ENCODE results near the gene FLNB.
"Not testable (repeated sequence)": the region's sequence is repeated elsewhere in the genome, so short reads cannot be mapped to it uniquely, and the experiment has no call there.

The FLNB gene

GRCh38 chr3:57981483-57982087, 26.6 kb upstream of the FLNB start:
- no peak for FAIRE-seq
- DNase-seq (ENCODE audit: insufficient read length, low spot score), result no peak

DNA sequence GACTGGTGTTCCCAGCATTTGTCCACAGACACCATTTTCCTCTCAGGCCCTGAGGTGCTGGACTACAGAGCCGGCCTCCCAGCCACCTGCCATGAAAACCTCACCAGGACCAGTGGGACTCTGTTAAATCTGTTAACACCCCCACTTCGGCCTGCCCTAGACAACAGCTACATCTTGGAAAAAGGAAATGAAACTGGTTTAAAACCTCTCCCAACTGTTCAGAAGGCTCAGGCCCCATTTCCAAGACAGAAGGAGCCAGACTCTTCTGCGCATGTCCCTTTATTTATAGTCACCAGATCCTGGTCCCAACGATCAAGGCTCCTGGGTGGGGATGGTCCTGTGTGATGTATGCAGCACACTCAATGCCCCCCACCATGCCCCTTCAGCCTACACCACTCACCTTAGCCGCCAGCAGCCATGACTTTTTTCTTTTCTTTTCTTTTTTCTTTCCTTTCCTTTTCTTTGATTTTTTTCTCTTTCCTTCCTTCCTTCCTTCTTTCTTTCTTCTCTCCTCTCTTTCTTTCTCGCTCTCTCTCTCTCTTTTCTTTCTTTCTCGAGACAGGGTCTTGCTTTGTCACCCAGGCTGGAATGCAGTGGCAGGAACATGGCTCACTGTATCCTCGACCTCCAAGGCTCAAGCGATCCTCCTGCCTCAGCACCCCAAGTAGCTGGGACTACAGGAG, 25.5 kb upstream of the FLNB start:
- peak; percentile 31 for FAIRE-seq
- no peak for DNase-seq (ENCODE audit: insufficient read length, low spot score)

GRCh38 chr3:57983734-57984518, 24.3 kb upstream of the FLNB start:
- FAIRE-seq (peak; percentile 98), DNase-seq (ENCODE audit: insufficient read length, low spot score) (peak; percentile 58)

GRCh38 chr3:57985176-57985983, 22.8 kb upstream of the FLNB start:
- FAIRE-seq (peak; percentile 26), DNase-seq (ENCODE audit: insufficient read length, low spot score) (no peak)

GRCh38 chr3:57985984-57986246, 22.3 kb upstream of the FLNB start:
- FAIRE-seq (no peak), DNase-seq (ENCODE audit: insufficient read length, low spot score) (no peak)

DNA sequence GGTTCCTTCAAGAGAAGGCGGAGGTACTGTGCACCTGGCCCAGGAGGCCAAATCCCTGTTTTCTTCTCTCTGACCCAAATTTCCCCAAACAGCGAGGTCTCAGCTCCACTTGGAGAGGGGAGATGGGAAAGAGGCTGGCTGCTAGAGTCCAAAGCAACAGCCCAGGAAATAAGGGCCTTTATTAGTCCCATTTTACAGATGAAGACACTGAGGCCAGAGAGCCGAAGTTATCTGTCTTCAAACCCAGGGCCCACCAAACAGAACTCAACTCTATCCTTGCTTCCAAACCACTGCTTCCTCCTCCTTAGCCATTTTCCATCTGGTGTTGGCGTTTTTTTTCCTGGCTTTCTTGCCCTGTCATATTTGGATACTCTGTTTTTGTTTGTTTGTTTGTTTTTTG, 22.0 kb upstream of the FLNB start:
- DNase-seq (ENCODE audit: insufficient read length, low spot score) (no peak), FAIRE-seq (no peak)

GRCh38 chr3:57989198-57989597, 19.0 kb upstream of the FLNB start:
- not testable (repeated sequence) for DNase-seq (ENCODE audit: insufficient read length, low spot score); FAIRE-seq

- DNase-seq (ENCODE audit: insufficient read length, low spot score) (no peak), FAIRE-seq (no peak)
These were observed 18.6 kb upstream of the FLNB start for GRCh38 chr3:57989646-57990045.

DNA sequence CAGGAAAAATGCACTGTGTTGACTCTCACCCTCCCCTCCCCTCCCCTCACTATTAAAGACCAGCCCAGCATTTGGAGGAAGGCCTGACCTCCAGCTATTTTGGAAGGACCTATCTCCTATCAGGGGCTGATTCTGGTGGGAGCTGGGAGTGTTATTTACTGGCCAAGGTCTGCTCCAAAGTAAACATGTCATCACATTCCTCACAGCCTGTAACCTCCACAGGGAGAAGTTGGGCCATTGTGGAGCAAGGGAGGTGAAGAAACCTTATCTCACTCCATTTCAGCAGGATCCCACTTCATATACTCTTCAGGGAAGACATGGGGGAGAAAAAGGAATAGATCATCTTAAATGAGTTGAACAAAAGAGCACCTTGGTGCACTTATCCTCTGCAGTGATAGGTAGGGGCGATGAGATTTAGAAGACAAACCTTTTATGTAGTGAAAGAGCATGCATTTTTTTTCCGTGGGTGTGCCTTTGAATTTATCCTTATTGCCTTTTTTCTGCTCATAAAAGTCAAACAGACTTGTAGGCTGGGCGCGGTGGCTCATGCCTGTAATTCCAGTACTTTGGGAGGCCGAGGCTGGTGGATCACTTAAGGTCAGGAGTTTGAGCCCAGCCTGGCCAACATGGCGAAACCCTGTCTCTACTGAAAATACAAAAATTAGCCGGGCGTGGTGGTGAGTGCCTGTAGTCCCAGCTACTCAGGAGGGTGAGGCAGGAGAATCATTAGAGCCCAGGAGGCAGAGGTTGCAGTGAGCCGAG, 15.6 kb upstream of the FLNB start:
- DNase-seq (ENCODE audit: insufficient read length, low spot score), result no peak
- FAIRE-seq, result no peak

GRCh38 chr3:57998366-57999283, 9.6 kb upstream of the FLNB start:
- FAIRE-seq, result peak; percentile 84
- DNase-seq (ENCODE audit: insufficient read length, low spot score), result no peak

GRCh38 chr3:57999417-58000115, 8.7 kb upstream of the FLNB start:
- DNase-seq (ENCODE audit: insufficient read length, low spot score), result no peak
- no peak for FAIRE-seq

DNA sequence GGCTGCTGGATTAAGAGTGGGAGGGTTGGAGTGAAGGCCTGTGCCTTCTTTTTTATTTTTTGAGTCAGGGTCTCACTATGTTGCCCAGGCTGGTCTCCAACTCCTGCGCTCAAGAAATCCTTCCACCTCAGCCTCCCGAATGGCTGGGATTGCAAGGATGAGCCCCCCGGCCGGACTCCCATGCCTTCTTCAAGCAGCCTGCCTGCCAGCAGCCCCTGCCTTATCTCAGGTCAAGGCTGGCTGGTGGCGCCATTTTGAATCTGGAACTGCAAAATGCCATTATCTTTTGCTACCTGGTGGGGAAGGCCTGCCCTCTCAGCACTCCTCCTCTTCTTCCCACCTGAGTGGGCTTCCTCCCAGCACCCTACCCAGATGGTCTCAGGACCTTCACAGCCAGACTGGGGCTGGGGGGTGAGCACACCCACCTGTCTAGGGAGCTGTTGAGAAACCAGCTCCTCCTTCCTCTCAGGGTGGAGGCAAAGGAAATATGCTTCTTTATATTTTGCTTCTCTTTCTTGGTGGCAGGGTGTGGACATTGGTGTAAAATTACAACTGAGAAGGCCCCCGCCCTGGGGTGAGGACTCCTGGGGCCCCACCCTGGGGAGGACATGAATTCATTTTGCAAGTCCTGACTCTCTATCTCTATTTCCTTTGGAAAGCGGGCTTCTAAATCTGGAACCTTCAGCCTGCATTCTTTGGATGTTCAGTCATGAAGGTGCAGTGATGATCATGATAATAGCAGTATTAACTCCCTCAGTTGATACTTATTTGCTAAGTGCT, 7.7 kb upstream of the FLNB start:
- FAIRE-seq (no peak), DNase-seq (ENCODE audit: insufficient read length, low spot score) (no peak)

- no peak for DNase-seq (ENCODE audit: insufficient read length, low spot score)
- FAIRE-seq, result no peak
These were observed 7.1 kb upstream of the FLNB start for GRCh38 chr3:58001086-58001467.

DNA sequence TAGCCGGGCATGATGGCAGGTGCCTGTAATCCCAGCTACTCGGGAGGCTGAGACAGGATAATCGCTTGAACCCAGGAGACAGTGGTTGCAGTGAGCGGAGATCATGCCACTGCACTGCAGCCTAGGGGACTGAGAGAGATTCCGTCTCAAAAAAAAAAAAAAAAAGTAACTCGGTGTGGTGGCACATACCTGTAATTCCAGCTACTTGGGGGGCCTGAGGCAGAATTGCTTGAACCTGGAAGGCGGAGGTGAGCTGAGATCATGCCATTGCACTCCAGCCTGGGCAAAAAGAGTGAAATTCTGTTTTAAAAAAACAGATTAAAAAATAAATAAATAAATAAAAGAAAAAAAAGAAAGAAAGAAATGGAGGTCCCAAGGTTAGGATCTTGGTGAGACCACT, 6.2 kb upstream of the FLNB start:
- no peak for FAIRE-seq
- DNase-seq (ENCODE audit: insufficient read length, low spot score), result no peak

- no peak for DNase-seq (ENCODE audit: insufficient read length, low spot score)
- no peak for FAIRE-seq
These were observed 5.1 kb upstream of the FLNB start for GRCh38 chr3:58003093-58003492.

DNA sequence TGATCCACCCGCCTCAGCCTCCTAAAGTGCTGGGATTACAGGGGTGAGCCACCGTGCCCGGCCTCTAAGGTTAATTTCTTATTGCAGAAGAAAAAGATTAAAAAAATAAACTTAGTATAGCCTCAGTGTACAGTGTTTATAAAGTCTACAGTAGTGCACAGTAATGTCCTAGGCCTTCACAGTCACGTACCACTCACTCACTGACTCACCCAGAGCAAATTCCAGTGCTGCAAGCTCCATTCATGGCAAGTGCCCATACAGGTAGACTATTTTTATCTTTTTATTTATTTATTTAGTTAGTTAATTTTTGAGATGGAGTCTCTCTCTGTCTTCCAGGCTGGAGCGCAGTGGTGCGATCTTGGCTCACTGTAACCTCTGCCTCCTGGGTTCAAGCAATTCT, 3.2 kb upstream of the FLNB start:
- DNase-seq (ENCODE audit: insufficient read length, low spot score) (no peak), FAIRE-seq (no peak)

- no peak for DNase-seq (ENCODE audit: insufficient read length, low spot score)
- FAIRE-seq, result no peak
These were observed 2.6 kb upstream of the FLNB start for GRCh38 chr3:58005669-58006068.

GRCh38 chr3:58006661-58007060, 1.6 kb upstream of the FLNB start:
- no peak for FAIRE-seq
- no peak for DNase-seq (ENCODE audit: insufficient read length, low spot score)

Data from GM19239 (cell line).